SK-N-SH (cell line): ENCODE data around the gene LCMT2.

Experiments used
- CTCF ChIP-seq: fragments of 200-600 bp; sonication (generic); IDR thresholded peaks from 2 replicates; pipeline ENCODE4 v1.6.1; 2017; ENCODE audit warnings: antibody characterized with exemption, mild to moderate bottlenecking, moderate library complexity
- EZH2phosphoT487 ChIP-seq: fragments of 200-600 bp; sonication (generic); IDR thresholded peaks from 2 replicates; pipeline ENCODE4 v1.6.1; 2017; ENCODE audit warnings: low read depth, mixed run types, mild to moderate bottlenecking, antibody characterized with exemption, moderate library complexity, borderline replicate concordance
- MAX ChIP-seq: IDR thresholded peaks from 2 replicates; pipeline ENCODE4 v1.4.0; 2012; ENCODE audit warnings: low read depth
- RAD21 ChIP-seq: IDR thresholded peaks from 2 replicates; pipeline ENCODE4 v1.6.1; 2012; ENCODE audit warnings: mild to moderate bottlenecking, low read length
- REST ChIP-seq: IDR thresholded peaks from 2 replicates; pipeline ENCODE4 v1.6.1; 2012; ENCODE audit warnings: mild to moderate bottlenecking, low read depth, low read length, moderate library complexity
- RXRA ChIP-seq: IDR thresholded peaks from 2 replicates; pipeline ENCODE4 v1.4.0; 2012; ENCODE audit warnings: low read depth, mild to moderate bottlenecking, borderline replicate concordance
- YY1 ChIP-seq: IDR thresholded peaks from 2 replicates; pipeline ENCODE4 v1.4.0; 2012; ENCODE audit warnings: low read depth, mild to moderate bottlenecking
- TF ChIP-seq, protein P1 (sequence below): fragments of 150-350 bp; IDR thresholded peaks from 2 replicates; pipeline ENCODE4 v1.6.1; 2017; ENCODE audit warnings: antibody characterized with exemption, low read length, low read depth, borderline replicate concordance

DNA sequence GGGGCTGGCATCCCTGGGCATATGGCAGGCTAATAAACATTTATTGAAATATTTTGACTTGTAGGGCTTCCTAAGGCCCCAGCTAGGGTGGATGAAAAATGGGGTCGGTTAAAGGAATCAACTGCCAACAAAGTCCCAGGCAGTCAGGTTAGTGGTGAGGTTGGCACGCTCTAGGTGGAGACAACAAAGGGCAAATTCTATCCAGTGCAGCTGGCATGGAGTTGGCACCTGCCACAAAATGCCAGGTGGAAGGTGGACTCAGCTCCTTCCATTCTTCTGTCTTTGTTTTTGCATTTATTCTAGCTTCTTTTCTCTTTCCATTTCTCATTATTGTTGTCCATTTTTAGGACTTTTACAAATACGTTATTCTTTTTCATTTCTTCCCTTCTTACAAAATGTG lies 31.0 kb downstream of the LCMT2 start:
- TF ChIP-seq RXRA, result no peak
- TF ChIP-seq EZH2phosphoT487, result no peak
- TF ChIP-seq MAX, result no peak
- no peak for TF ChIP-seq YY1
- TF ChIP-seq CTCF, result no peak
- TF ChIP-seq RAD21, result no peak
- no peak for TF ChIP-seq REST
- TF ChIP-seq, protein P1, sequence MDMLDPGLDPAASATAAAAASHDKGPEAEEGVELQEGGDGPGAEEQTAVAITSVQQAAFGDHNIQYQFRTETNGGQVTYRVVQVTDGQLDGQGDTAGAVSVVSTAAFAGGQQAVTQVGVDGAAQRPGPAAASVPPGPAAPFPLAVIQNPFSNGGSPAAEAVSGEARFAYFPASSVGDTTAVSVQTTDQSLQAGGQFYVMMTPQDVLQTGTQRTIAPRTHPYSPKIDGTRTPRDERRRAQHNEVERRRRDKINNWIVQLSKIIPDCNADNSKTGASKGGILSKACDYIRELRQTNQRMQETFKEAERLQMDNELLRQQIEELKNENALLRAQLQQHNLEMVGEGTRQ, result no peak
